H1 (cell line): ENCODE measurements around the gene WWC2. TPM values are rescaled to one million over a fixed set of nuclear protein-coding genes. Genes with fewer than 3 reads are reported as not detected.
A peak's percentile ranks its signal among the peaks of the same experiment; 100 is the strongest.

ENCODE experiments used
- EP300 ChIP-seq, 2 experiments: IDR thresholded peaks; 1 replicate in 1 of 2; 2 replicates in 1 of 2; pipeline ENCODE4 v1.6.1; 2011 to 2012; ENCODE audit warnings: low read depth in 2 of 2, low read length in 2 of 2, mild to moderate bottlenecking in 2 of 2, borderline replicate concordance in 1 of 2, inconsistent platforms in 1 of 2, moderate library complexity in 1 of 2
- KDM5A ChIP-seq: fragments of 200-600 bp; IDR thresholded peaks from 2 replicates; pipeline ENCODE4 v1.7.1; 2012; ENCODE audit warnings: mild to moderate bottlenecking, low read length, inconsistent platforms, mixed read lengths
- NRF1 ChIP-seq: IDR thresholded peaks from 2 replicates; pipeline ENCODE4 v1.6.1; 2011; ENCODE audit warnings: mild to moderate bottlenecking, low read depth, low read length, improper control_type of control experiment
- RXRA ChIP-seq: IDR thresholded peaks from 2 replicates; pipeline ENCODE4 v1.6.1; 2011; ENCODE audit warnings: low read depth, mild to moderate bottlenecking, low read length, moderate library complexity; ENCODE audit not compliant: insufficient read depth
- SAP30 ChIP-seq: fragments of 300-600 bp; sonication (generic); IDR thresholded peaks from 2 replicates; pipeline ENCODE4 v1.7.1; 2012; ENCODE audit warnings: low read length, moderate library complexity, mild to moderate bottlenecking, inconsistent platforms; ENCODE audit not compliant: insufficient read depth, insufficient replicate concordance
- polyA plus RNA-seq, 7 experiments: library from polyadenylated mRNA; depleted of rRNA in 3 of 7; stranded (reverse) in 5 of 7; unstranded in 2 of 7; fragments of >200 nt in 5 of 7; fragments of 200-250 nt in 2 of 7; gene quantifications; 1 replicate in 5 of 7; 2 replicates in 1 of 7; 4 replicates in 1 of 7; pipeline versions ENCODE4 v1.2.1 to v1.2.3, GENCODE V29; 2011 to 2013; ENCODE audit warnings: missing spikeins in 2 of 7, mixed read lengths in 2 of 7
- total RNA-seq: library from RNA; stranded (reverse); fragmentation: NEBNext Ultra II Directional; extraction: Animal tissue kit (Norgen Biotek cat#: 25700); gene quantifications from 2 replicates; pipeline ENCODE4 v1.2.1, GENCODE V29; 2021
- TF ChIP-seq, protein P1 (sequence below): IDR thresholded peaks from 2 replicates; pipeline ENCODE4 v1.6.1; 2011; ENCODE audit warnings: low read depth, mild to moderate bottlenecking, low read length; ENCODE audit not compliant: insufficient read depth
- TF ChIP-seq, protein P2 (sequence below), 3 experiments: IDR thresholded peaks; 1 replicate in 2 of 3; 2 replicates in 1 of 3; pipeline versions ENCODE4 v1.5.1 to v1.6.1; 2011; ENCODE audit warnings: low read length in 3 of 3, mild to moderate bottlenecking in 3 of 3, inconsistent platforms in 2 of 3, low read depth in 1 of 3, moderate library complexity in 1 of 3; ENCODE audit not compliant: insufficient read depth in 1 of 3; ENCODE audit errors: control extremely low read depth in 1 of 3

WWC2 gene
- total and polyA plus RNA-seq, 2 of the 8 experiments (the other 6 are each of a cell fraction or from before 2014, with no cell fraction given), result 17.6 to 135 TPM

DNA sequence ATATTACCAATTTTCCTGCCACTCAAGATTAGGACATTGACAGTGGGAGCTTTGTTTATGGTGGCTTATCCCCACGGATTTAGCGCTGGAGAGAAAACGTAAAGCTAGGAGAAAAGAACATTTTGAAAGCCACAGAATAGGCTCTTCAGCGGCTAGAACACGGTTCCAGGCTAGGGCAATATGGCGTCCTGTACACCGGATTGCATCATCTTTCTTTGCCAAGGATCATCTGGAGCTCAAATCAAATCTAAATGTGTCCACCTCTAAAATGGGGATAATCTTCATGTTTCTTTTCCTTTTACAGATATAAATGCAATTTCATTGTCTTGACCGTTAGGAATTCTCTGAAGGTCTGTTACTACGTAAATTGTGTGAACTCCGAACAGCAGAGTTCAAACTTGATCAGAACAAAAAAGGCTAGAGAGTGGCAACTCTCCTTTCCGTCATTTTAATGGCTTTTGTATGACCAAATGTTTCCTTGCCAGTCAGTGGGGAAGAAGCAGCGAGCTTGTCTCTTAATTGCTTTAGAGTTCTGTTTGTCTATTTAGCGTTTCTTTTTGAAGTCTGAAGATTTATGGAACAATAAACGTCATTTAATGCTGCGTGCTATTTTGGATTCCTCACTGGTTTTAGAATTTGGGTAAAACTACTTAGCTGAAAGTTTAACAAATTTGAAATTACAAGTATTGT lies 2.6 kb upstream of the WWC2 start (continued):
- TF ChIP-seq KDM5A (no peak), RXRA (no peak), NRF1 (no peak), EP300 (IDR thresholded peaks at IDR 0.05; ENCODE audit: borderline replicate concordance in 1 of 2, low read depth in 2 of 2, low read length in 2 of 2) (no peak), SAP30 (no peak)
- TF ChIP-seq, protein P1, sequence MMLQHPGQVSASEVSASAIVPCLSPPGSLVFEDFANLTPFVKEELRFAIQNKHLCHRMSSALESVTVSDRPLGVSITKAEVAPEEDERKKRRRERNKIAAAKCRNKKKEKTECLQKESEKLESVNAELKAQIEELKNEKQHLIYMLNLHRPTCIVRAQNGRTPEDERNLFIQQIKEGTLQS, result peak; percentile 64
- TF ChIP-seq, protein P2, sequence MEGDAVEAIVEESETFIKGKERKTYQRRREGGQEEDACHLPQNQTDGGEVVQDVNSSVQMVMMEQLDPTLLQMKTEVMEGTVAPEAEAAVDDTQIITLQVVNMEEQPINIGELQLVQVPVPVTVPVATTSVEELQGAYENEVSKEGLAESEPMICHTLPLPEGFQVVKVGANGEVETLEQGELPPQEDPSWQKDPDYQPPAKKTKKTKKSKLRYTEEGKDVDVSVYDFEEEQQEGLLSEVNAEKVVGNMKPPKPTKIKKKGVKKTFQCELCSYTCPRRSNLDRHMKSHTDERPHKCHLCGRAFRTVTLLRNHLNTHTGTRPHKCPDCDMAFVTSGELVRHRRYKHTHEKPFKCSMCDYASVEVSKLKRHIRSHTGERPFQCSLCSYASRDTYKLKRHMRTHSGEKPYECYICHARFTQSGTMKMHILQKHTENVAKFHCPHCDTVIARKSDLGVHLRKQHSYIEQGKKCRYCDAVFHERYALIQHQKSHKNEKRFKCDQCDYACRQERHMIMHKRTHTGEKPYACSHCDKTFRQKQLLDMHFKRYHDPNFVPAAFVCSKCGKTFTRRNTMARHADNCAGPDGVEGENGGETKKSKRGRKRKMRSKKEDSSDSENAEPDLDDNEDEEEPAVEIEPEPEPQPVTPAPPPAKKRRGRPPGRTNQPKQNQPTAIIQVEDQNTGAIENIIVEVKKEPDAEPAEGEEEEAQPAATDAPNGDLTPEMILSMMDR (IDR thresholded peaks at IDR 0.05; ENCODE audit: control extremely low read depth in 1 of 3, insufficient read depth in 1 of 3, low read depth in 1 of 3, low read length in 3 of 3), result no peak
